Spinal cord (tissue), 10 donors: ENCODE measurements around the gene SH3PXD2B. TPM values are rescaled to one million over a fixed set of nuclear protein-coding genes. Genes with fewer than 3 reads are reported as not detected.
A peak's percentile ranks its signal among the peaks of the same experiment; 100 is the strongest.
"Not testable (repeated sequence)": the region's sequence is repeated elsewhere in the genome, so short reads cannot be mapped to it uniquely, and the experiment has no call there.

Source experiments
- DNase-seq, 6 donors: peaks; one replicate each; pipeline versions ENCODE4 v3.0.0 to v3.0.0-alpha.2; 2013 to 2015; ENCODE audit warnings: low spot score in 6 of 6, low read depth in 4 of 6
- H3K27ac ChIP-seq: one replicate; pipeline ENCODE4 v1.5.1; 2013; ENCODE audit warnings: low read depth, low read length, control low read depth
- H3K27me3 ChIP-seq: one replicate; pipeline ENCODE4 v1.6.1; 2013; ENCODE audit warnings: low read length; ENCODE audit not compliant: control insufficient read depth, insufficient read depth
- H3K36me3 ChIP-seq: one replicate; pipeline ENCODE4 v1.6.1; 2013; ENCODE audit warnings: low read length; ENCODE audit not compliant: control insufficient read depth, insufficient read depth
- H3K4me1 ChIP-seq: one replicate; pipeline ENCODE4 v1.6.1; 2013; ENCODE audit warnings: low read length; ENCODE audit not compliant: control insufficient read depth, insufficient read depth
- H3K4me3 ChIP-seq: one replicate; pipeline ENCODE4 v1.5.1; 2013; ENCODE audit warnings: low read depth, low read length, control low read depth
- H3K9me3 ChIP-seq: one replicate; pipeline ENCODE4 v1.6.1; 2013; ENCODE audit warnings: low read length; ENCODE audit not compliant: control insufficient read depth, insufficient read depth
- WGBS: methylation state at CpG from one replicate; pipeline ENCODE4 v1.1.5; 2013; ENCODE audit warnings: missing lambda C conversion rate; ENCODE audit not compliant: insufficient coverage; 5-methylcytosine and 5-hydroxymethylcytosine counted together
- polyA plus RNA-seq, 2 donors: library from polyadenylated mRNA; unstranded; fragments of 120-200 nt; gene quantifications; one replicate each; pipeline ENCODE4 v1.2.1, GENCODE V29; 2013; ENCODE audit not compliant: insufficient read length in 2 of 2
- total RNA-seq, 2 donors: library from RNA; depleted of rRNA in 1 of 2; stranded (reverse); fragments of 120-200 nt in 1 of 2; fragments of >200 nt in 1 of 2; gene quantifications; one replicate each; pipeline versions ENCODE4 v1.2.3 to v1.2.4, GENCODE V29; 2013 to 2014
- donor health status: healthy.

Gene SH3PXD2B
- total and polyA plus RNA-seq, 4 donors = 18.3 to 64.8 (median 42.5) TPM

- WGBS = 100% methylated on average over 1 of the region's 2 CpGs
- peaks cover 28% of the 10 kb centered on the region for H3K36me3 ChIP-seq
- DNase-seq = peak in 2 of 6 donors; percentile 47 to 65
- peaks cover 13% of the 10 kb centered on the region for H3K4me1 ChIP-seq
- H3K27ac ChIP-seq = peak overlapping the region; percentile 49
- no peak overlapping the region for H3K4me3 ChIP-seq
- no peaks in the 10 kb centered on the region for H3K27me3 ChIP-seq
- H3K9me3 ChIP-seq = no peaks in the 10 kb centered on the region
These were observed 89.6 kb downstream of the SH3PXD2B start for GRCh38 chr5:172364773-172365172.

- peaks cover 13% of the 10 kb centered on the region for H3K4me1 ChIP-seq
- WGBS = no CpG with 5 or more reads among the region's 4 CpGs
- no peaks in the 10 kb centered on the region for H3K9me3 ChIP-seq
- no peaks in the 10 kb centered on the region for H3K27me3 ChIP-seq
- H3K4me3 ChIP-seq = no peak overlapping the region
- DNase-seq = no peak
- H3K27ac ChIP-seq = no peak overlapping the region
- peaks cover 44% of the 10 kb centered on the region for H3K36me3 ChIP-seq
These were observed 91.6 kb downstream of the SH3PXD2B start for GRCh38 chr5:172362755-172363154.

GRCh38 chr5:172361566-172362238 is 92.6 kb downstream of the SH3PXD2B start:
- Histone ChIP-seq H3K27me3 (no peaks in the 10 kb centered on the region), H3K36me3 (peaks cover 45% of the 10 kb centered on the region), H3K9me3 (no peaks in the 10 kb centered on the region), H3K4me1 (peaks cover 13% of the 10 kb centered on the region), H3K4me3 (no peak overlapping the region), H3K27ac (no peak overlapping the region)
- 93% methylated on average over 6 of the region's 9 CpGs for WGBS
- DNase-seq = no peak

GRCh38 chr5:172358345-172358744 is 96.0 kb downstream of the SH3PXD2B start:
- peaks cover 17% of the 10 kb centered on the region for H3K4me1 ChIP-seq
- H3K9me3 ChIP-seq = no peaks in the 10 kb centered on the region
- no peak overlapping the region for H3K27ac ChIP-seq
- no peaks in the 10 kb centered on the region for H3K27me3 ChIP-seq
- no peak for DNase-seq
- 74% methylated on average over 7 of the region's 7 CpGs for WGBS
- no peak overlapping the region for H3K4me3 ChIP-seq
- peaks cover 61% of the 10 kb centered on the region for H3K36me3 ChIP-seq

GRCh38 chr5:172356527-172356926 is 97.8 kb downstream of the SH3PXD2B start:
- H3K36me3 ChIP-seq = peaks cover 65% of the 10 kb centered on the region
- H3K27ac ChIP-seq = no peak overlapping the region
- H3K4me1 ChIP-seq = peaks cover 17% of the 10 kb centered on the region
- H3K4me3 ChIP-seq = no peak overlapping the region
- no peaks in the 10 kb centered on the region for H3K27me3 ChIP-seq
- no peaks in the 10 kb centered on the region for H3K9me3 ChIP-seq
- DNase-seq = no peak
- 97% methylated on average over 10 of the region's 10 CpGs for WGBS

GRCh38 chr5:172356047-172356446 is 98.3 kb downstream of the SH3PXD2B start:
- Histone ChIP-seq H3K27ac (no peak overlapping the region), H3K36me3 (peaks cover 64% of the 10 kb centered on the region), H3K9me3 (no peaks in the 10 kb centered on the region), H3K27me3 (no peaks in the 10 kb centered on the region), H3K4me3 (no peak overlapping the region), H3K4me1 (peaks cover 17% of the 10 kb centered on the region)
- no peak for DNase-seq
- WGBS = 95% methylated on average over 1 of the region's 4 CpGs

GRCh38 chr5:172353846-172354245 is 100.5 kb downstream of the SH3PXD2B start:
- Histone ChIP-seq H3K27ac (no peak overlapping the region), H3K4me1 (peaks cover 17% of the 10 kb centered on the region), H3K4me3 (no peak overlapping the region), H3K9me3 (no peaks in the 10 kb centered on the region), H3K27me3 (no peaks in the 10 kb centered on the region), H3K36me3 (peaks cover 78% of the 10 kb centered on the region)
- WGBS = 91% methylated on average over 10 of the region's 10 CpGs
- no peak for DNase-seq

- H3K27me3 ChIP-seq = no peaks in the 10 kb centered on the region
These were observed 101.0 kb downstream of the SH3PXD2B start for GRCh38 chr5:172353271-172353812.

GRCh38 chr5:172352526-172352925 is 101.8 kb downstream of the SH3PXD2B start:
- H3K36me3 ChIP-seq = peaks cover 75% of the 10 kb centered on the region
- H3K9me3 ChIP-seq, H3K4me3 ChIP-seq, H3K27ac ChIP-seq, DNase-seq, H3K27me3 ChIP-seq: not testable (repeated sequence)
- WGBS = 100% methylated on average over 6 of the region's 7 CpGs
- H3K4me1 ChIP-seq = peaks cover 20% of the 10 kb centered on the region

More at GRCh38 chr5:172353271-172353812, 101.0 kb downstream of the SH3PXD2B start:
- no peak overlapping the region for H3K4me3 ChIP-seq
- H3K4me1 ChIP-seq = peaks cover 17% of the 10 kb centered on the region
- peaks cover 75% of the 10 kb centered on the region for H3K36me3 ChIP-seq
- no peaks in the 10 kb centered on the region for H3K9me3 ChIP-seq
- no peak overlapping the region for H3K27ac ChIP-seq
- DNase-seq = no peak
- WGBS = 80% methylated on average over 7 of the region's 8 CpGs

GRCh38 chr5:172351240-172351778 is 103.0 kb downstream of the SH3PXD2B start:
- Histone ChIP-seq H3K27ac (no peak overlapping the region), H3K36me3 (peaks cover 72% of the 10 kb centered on the region), H3K27me3 (no peaks in the 10 kb centered on the region), H3K4me3 (no peak overlapping the region), H3K4me1 (peaks cover 17% of the 10 kb centered on the region), H3K9me3 (no peaks in the 10 kb centered on the region)
- WGBS = 100% methylated on average over 2 of the region's 3 CpGs
- no peak for DNase-seq
